ENCODE measurements around the gene CCDC192. TPM values are rescaled to one million over a fixed set of nuclear protein-coding genes. Genes with fewer than 3 reads are reported as not detected.

The CCDC192 gene
- total and polyA plus RNA-seq, 2 donors (not counting 3 experiments of a cell fraction or from before 2014, with no cell fraction given) = not detected

- Histone ChIP-seq H3K4me3 (replicated peaks in 1 of 3; ENCODE audit: insufficient read depth in 1 of 3, low read depth in 1 of 3, low read length in 3 of 3) (no peak overlapping the region), H3K4me2 (ENCODE audit: insufficient read depth, low read length) (no peak overlapping the region), H3K9me1 (replicated peaks; ENCODE audit: control insufficient read depth, extremely low read depth, insufficient read depth, low read length) (no peaks in the 10 kb centered on the region), H3K27ac (ENCODE audit: insufficient read depth, low read depth, low read length) (no peak overlapping the region), H3K9ac (replicated peaks; ENCODE audit: extremely low read depth, insufficient read depth, low read length) (no peak overlapping the region), H3K27me3 (ENCODE audit: control insufficient read depth in 2 of 2, insufficient read depth in 2 of 2, low read length in 2 of 2) (no peaks in the 10 kb centered on the region), H3K79me2 (ENCODE audit: control insufficient read depth, insufficient read depth, low read length) (no peaks in the 10 kb centered on the region), H4K20me1 (replicated peaks; ENCODE audit: control insufficient read depth, extremely low read depth, insufficient read depth, low read length) (no peaks in the 10 kb centered on the region), H3K9me3 (replicated peaks; ENCODE audit: control insufficient read depth, insufficient read depth, low read length) (no peaks in the 10 kb centered on the region), H3K4me1 (ENCODE audit: control insufficient read depth, extremely low read depth, insufficient read depth, low read length) (peaks cover 36% of the 10 kb centered on the region), H2AFZ (ENCODE audit: low read depth, low read length) (no peak overlapping the region), H3K36me3 (ENCODE audit: control insufficient read depth in 2 of 2, extremely low read depth in 1 of 2, insufficient read depth in 2 of 2, low read length in 2 of 2) (no peaks in the 10 kb centered on the region)
- BruUV-seq (replicated peaks) = no TSS peak
- ChIA-PET POLR2A (no interaction called here), CTCF (interaction anchor here (1.1 kb wide), 1 partner anchor 33 kb away, joined by 3 read pairs; no protein-coding TSS in a partner anchor)
- TF ChIP-seq MAX (IDR thresholded peaks at IDR 0.05; ENCODE audit: insufficient read depth, insufficient read length) = no peak
- no peak for TF ChIP-seq GATA2 (IDR thresholded peaks at IDR 0.05; ENCODE audit: insufficient read depth, insufficient read length, low read depth, low read length)
- no peak for FAIRE-seq
- no peak for DNase-seq (ENCODE audit: low read depth, low spot score)
- intact Hi-C loops (cut with micrococcal nuclease) = no loop called here
- dilution Hi-C loops (cut with MboI; ENCODE audit: extremely low pct_ligation_motif_present, low sequenced_read_pairs) = no loop called here
Measured at GRCh38 chr5:127963233-127963632, 260.0 kb downstream of the CCDC192 start.

GRCh38 chr5:127963931-127964330, 260.7 kb downstream of the CCDC192 start:
- H4K20me1 ChIP-seq (replicated peaks; ENCODE audit: control insufficient read depth, extremely low read depth, insufficient read depth, low read length) = no peaks in the 10 kb centered on the region
- H3K27ac ChIP-seq (ENCODE audit: insufficient read depth, low read depth, low read length) = no peak overlapping the region
- no peaks in the 10 kb centered on the region for H3K9me1 ChIP-seq (replicated peaks; ENCODE audit: control insufficient read depth, extremely low read depth, insufficient read depth, low read length)
- H3K9ac ChIP-seq (replicated peaks; ENCODE audit: extremely low read depth, insufficient read depth, low read length) = no peak overlapping the region
- DNase-seq (ENCODE audit: low read depth, low spot score) (no peak), FAIRE-seq (no peak)
- ChIA-PET CTCF (interaction anchor here (1.0 kb wide), 1 partner anchor 86 kb away, joined by 3 read pairs; no protein-coding TSS in a partner anchor), POLR2A (no interaction called here)
- H2AFZ ChIP-seq (ENCODE audit: low read depth, low read length) = no peak overlapping the region
- no peaks in the 10 kb centered on the region for H3K79me2 ChIP-seq (ENCODE audit: control insufficient read depth, insufficient read depth, low read length)
- no peak overlapping the region for H3K4me3 ChIP-seq (replicated peaks in 1 of 3; ENCODE audit: insufficient read depth in 1 of 3, low read depth in 1 of 3, low read length in 3 of 3)
- dilution Hi-C loops (cut with MboI; ENCODE audit: extremely low pct_ligation_motif_present, low sequenced_read_pairs) = no loop called here
- TF ChIP-seq FOS (IDR thresholded peaks at IDR 0.05; ENCODE audit: borderline replicate concordance, insufficient read depth, low read length) (no peak), CTCF (IDR thresholded peaks at IDR 0.05; ENCODE audit: extremely low read depth in 1 of 2, insufficient read depth in 1 of 2, low read depth in 1 of 2, low read length in 2 of 2) (no peak), POLR2A (IDR thresholded peaks at IDR 0.05; ENCODE audit: low read depth, low read length) (no peak), EZH2 (IDR thresholded peaks at IDR 0.05; ENCODE audit: borderline replicate concordance, low read depth, low read length, severe bottlenecking) (no peak), MYC (IDR thresholded peaks at IDR 0.05; ENCODE audit: low read depth, low read length) (no peak), POLR2AphosphoS5 (IDR thresholded peaks at IDR 0.05; ENCODE audit: insufficient read depth, low read depth, low read length) (no peak), MAX (IDR thresholded peaks at IDR 0.05; ENCODE audit: insufficient read depth, insufficient read length) (no peak)
- no peak overlapping the region for H3K4me2 ChIP-seq (ENCODE audit: insufficient read depth, low read length)
- H3K27me3 ChIP-seq (ENCODE audit: control insufficient read depth in 2 of 2, insufficient read depth in 2 of 2, low read length in 2 of 2) = no peaks in the 10 kb centered on the region
- BruUV-seq (replicated peaks) = no TSS peak
- intact Hi-C loops (cut with micrococcal nuclease) = no loop called here
- peaks cover 29% of the 10 kb centered on the region for H3K4me1 ChIP-seq (ENCODE audit: control insufficient read depth, extremely low read depth, insufficient read depth, low read length)
- H3K36me3 ChIP-seq (ENCODE audit: control insufficient read depth in 2 of 2, extremely low read depth in 1 of 2, insufficient read depth in 2 of 2, low read length in 2 of 2) = no peaks in the 10 kb centered on the region
- no peaks in the 10 kb centered on the region for H3K9me3 ChIP-seq (replicated peaks; ENCODE audit: control insufficient read depth, insufficient read depth, low read length)

All from endothelial cell of umbilical vein (primary cell).